ENCODE measurements around the gene SMARCC2.

SMARCC2 gene

GRCh38 chr12:56116267-56117081 is 72.8 kb downstream of the SMARCC2 start, which contains the start of gene RPL41:
Gene RPL41, plus strand, starts transcription at chr12:56116633.
- peak within 1 kb of the TSS; percentile 95 for H3K4me3 Mint-ChIP-seq
- peak within 1 kb of the TSS; percentile 95 for H3K27ac Mint-ChIP-seq
- peaks cover 20% of the 10 kb centered on the region for H3K4me1 Mint-ChIP-seq
- peaks cover 21% of the 10 kb centered on the region for H3K36me3 Mint-ChIP-seq
- no peaks in the 10 kb centered on the region for H3K27me3 Mint-ChIP-seq
- no peaks in the 10 kb centered on the region for H3K9me3 Mint-ChIP-seq

- H3K27ac Mint-ChIP-seq, result peak overlapping the region; percentile 95
- H3K36me3 Mint-ChIP-seq, result peaks cover 27% of the 10 kb centered on the region
- H3K9me3 Mint-ChIP-seq, result no peaks in the 10 kb centered on the region
- H3K4me3 Mint-ChIP-seq, result peak overlapping the region; percentile 95
- H3K4me1 Mint-ChIP-seq, result peaks cover 20% of the 10 kb centered on the region
- no peaks in the 10 kb centered on the region for H3K27me3 Mint-ChIP-seq
These were observed 74.0 kb downstream of the SMARCC2 start for GRCh38 chr12:56115329-56115728.

- peaks cover 8% of the 10 kb centered on the region for H3K4me1 Mint-ChIP-seq
- no peaks in the 10 kb centered on the region for H3K27me3 Mint-ChIP-seq
- no peaks in the 10 kb centered on the region for H3K9me3 Mint-ChIP-seq
- H3K4me3 Mint-ChIP-seq, result no peak overlapping the region
- peak overlapping the region; percentile 26 for H3K27ac Mint-ChIP-seq
- H3K36me3 Mint-ChIP-seq, result peaks cover 27% of the 10 kb centered on the region
These were observed 75.2 kb downstream of the SMARCC2 start for GRCh38 chr12:56114084-56114483.

Data from activated naive CD4-positive, alpha-beta T cell treated with anti-CD3 and anti-CD28 coated beads, Interleukin-2, amount 50 U/mL, for 24 hours (primary cell).